A204.1 (cell line): ENCODE data around the gene VAMP2.

Experiments used
- FAIRE-seq: peaks from 2 replicates; lab custom pipeline; 2012; peaks lifted over from hg19 to GRCh38; lab: Jason Lieb, UNC

VAMP2 gene

DNA sequence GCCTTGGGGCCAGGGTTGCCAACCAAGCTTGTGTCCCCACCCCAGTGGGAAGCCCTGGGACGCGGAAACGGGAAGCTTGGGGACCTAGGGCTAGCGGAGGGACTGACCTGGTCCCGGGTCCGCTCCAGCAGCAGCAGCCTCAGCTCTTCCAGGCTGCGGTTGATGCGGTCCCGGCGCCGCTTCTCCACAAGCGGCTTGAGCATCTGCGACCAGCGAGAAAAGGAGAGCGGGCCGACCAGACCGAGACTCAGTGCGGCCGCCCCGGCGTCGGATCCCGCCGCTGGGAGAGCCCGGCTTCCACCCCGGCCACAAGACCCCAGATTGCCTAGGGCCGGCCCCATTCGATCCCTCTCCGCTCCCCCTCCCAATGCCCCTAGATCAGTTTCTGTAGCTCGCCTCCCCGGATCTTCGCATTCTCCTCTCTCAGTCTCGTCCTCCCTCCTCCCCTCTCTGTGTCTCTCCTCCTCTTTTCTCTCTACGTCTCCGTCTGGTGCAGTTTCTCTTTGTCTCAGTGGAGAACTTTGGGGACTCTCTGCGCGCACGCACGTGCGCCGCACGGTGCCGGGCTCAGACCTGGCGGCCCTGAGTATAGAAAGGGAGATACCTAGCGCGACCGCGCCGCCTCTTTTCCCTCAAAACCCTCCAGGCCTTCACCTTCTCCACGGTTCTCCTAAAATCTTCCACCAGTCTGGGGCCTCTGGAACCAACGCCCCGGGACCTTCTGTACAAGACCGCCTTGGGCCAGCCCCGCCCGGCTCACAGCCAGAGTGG, 39.6 kb downstream of the VAMP2 start:
- no peak for FAIRE-seq

- no peak for FAIRE-seq
Measured at GRCh38 chr17:8122422-8122923, 40.3 kb downstream of the VAMP2 start.

GRCh38 chr17:8121681-8122421, 40.9 kb downstream of the VAMP2 start:
- FAIRE-seq = no peak

DNA sequence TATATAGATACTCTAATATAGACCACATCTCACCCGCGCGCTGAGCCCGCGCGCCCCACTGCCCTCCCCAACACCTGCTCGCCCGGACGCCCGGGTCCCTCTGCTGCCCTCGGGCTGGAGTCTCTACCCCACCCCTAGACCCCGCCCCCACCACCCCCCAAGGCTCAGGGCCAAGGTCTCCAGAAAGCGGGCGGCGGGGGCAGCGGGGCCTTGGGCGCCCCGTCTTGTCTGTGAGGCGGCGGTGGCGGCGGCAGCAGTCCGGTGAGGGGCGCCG, 41.4 kb downstream of the VAMP2 start:
- FAIRE-seq = no peak

- FAIRE-seq = no peak
Measured at GRCh38 chr17:8120520-8121406, 42.0 kb downstream of the VAMP2 start.

DNA sequence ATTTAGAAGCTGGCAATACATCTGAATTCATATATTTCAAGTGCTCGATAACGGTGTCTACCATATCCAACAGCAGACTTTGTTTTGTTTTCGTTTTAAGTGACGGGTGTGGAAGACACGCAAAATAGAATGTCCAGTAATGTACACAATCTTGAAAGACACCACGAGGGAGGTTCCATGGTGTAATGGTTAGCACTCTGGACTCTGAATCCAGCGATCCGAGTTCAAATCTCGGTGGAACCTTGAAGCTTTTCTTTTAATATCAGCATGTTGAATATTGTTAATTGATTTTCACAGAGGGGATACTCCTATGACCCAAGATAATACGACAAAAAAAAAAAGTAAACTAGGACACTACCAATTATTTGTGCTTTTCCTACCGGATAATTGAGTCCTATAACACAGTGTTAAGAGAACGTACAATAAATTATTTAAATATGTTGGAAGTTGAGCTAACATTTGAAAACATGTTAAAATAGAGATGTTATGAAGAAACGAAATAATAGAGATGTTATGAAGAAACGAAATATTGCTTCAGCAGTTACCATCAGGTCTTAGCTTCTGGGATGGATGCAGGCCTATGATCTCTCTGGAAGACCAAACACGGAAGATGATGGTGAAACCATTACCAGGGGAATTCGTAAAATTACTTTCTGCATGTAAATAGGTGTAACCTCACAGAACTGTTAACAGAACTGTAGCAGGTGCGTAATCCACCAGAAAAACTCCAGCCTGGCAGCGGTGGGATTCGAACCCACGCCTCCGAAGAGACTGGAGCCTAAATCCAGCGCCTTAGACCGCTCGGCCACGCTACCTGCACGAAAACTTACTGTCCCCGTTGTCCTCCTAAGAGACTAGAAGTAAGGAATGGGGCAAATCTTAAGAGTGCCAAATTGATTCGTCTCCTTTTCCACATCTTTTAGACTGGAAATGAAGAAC, 42.9 kb downstream of the VAMP2 start:
- FAIRE-seq = peak; percentile 93

DNA sequence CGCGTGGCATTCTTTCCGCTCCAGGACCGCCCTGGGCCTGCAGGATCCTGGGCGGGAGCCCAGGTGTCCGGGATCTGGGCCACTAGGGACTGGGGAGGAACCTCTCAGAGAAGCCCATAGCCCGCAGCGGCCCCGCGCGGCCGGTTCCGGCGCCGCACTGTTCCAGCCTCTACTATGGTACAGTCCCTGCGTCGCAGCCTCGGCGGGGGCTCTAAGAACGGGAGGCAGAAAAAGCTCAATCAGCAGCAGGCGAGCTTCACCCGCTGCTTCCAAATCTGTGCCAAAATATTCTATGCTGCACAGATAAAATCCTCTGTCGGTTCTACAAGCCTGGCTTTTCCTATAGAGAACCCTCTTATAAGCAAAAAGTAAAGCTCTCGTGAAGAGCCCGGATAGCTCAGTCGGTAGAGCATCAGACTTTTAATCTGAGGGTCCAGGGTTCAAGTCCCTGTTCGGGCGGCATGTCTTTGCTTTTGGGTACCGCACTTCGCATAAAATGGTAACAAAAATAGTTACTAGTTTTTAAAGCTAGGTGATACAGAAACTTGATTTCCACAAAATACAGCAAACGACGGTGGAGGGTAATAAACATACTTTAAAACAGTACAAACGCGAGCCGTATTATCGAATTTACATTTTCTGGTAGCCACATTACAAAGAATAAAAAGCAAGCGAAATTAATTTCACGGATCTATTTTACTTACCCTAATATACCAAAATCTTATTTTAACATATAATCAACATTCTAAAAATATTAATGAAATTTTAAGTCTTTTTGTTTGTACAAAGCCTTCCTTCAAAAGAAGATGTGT, 43.8 kb downstream of the VAMP2 start:
- FAIRE-seq = no peak

- no peak for FAIRE-seq
Measured at GRCh38 chr17:8117980-8118768, 44.6 kb downstream of the VAMP2 start, which contains the start of gene ALOXE3. ALOXE3 (minus strand) TSS chr17:8118514; CDS start chr17:8117990, 524 bp downstream.

- FAIRE-seq = no peak
Measured at GRCh38 chr17:8117367-8117979, 45.3 kb downstream of the VAMP2 start.

DNA sequence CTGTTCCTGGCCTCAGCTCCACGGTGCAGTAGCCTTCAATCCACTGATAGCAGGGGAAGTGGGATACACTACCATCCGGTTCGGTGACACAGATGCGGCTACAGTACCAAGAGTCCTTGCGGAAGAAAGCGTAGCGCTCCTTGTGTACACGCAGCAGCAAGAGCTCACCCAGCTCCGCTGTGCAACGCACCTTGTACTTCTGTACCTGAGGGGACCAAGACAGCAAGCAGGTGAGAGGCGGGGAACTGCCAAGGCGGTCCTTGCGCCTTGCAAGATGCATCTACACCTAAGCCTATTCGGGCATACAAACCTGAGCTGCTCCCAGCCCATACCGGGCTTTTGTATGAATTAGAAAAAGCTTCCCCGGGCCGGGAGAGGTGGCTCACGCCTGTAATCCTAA, 46.0 kb downstream of the VAMP2 start:
- FAIRE-seq = no peak

DNA sequence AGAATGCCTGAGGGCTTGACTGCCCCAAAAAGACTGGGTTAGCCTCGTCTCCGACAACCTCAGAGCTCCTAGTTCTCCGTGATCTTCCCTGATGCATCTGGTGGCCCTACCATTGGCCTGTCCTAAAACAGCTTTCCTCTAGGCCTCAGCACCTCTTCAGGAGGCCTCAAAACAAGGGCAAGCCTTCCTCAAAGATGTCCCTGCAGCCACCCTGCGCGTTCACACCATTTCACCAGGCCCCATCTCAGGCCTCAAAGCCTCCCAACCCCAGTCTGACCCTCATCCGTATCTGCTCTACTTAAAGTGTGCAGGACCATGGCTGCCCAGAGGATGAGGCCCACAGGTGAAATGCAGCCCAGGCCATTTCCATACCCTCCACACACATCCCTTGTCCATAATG, 51.8 kb downstream of the VAMP2 start:
- no peak for FAIRE-seq

- no peak for FAIRE-seq
Measured at GRCh38 chr17:8110456-8110804, 52.3 kb downstream of the VAMP2 start.

DNA sequence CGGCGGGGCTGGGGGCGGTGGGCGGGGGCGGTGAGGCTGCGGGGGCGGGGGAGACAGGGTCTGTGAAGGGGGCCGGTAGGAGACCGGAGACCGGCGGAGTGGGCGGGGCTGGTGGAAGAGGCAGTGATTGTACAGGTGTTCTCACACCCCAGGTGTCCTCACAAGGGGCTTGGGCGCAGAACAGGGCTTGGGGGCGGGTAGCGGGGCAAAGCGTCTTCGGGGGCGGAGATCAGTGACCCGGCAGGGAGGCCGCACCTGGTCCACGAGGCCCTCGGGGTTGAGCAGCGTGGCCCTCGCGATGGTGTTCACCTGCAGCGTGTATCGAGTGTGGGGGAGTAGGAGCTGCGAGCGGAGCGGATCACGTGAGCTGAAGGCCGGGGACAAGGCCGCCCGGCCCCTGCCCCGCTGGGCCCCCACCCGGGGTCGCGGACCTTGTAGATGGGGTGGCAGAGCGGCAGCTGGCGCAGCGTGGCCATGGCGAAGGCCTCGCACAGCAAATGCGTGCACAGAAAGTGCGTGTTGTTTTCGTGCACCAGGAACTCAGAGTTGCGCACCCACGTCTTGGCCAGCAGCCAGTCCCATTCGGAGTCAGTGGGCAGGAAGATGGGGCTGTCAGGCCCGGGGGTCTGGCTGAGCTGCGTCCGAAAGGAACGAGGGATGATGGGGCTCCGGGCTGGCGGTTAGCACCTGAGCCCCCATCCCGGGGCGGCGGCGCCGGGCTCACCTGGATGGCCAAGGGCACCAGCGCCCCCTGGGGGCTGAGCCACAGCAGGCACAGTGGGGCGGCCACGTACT, 52.9 kb downstream of the VAMP2 start:
- no peak for FAIRE-seq
